Brain microvascular endothelial cell (primary cell): ENCODE measurements around the gene SNX13.

Source experiments
- DNase-seq: peaks from one replicate; pipeline ENCODE4 v3.0.0-alpha.2; 2020
- H3K27ac ChIP-seq: fragments of 250-450 bp; sonication (Bioruptor Pico); 2 replicates; pipeline ENCODE4 v1.5.1; 2020; ENCODE audit warnings: mild to moderate bottlenecking, moderate library complexity
- H3K27me3 ChIP-seq: fragments of 250-450 bp; sonication (Bioruptor Pico); replicated peaks from 2 replicates; pipeline ENCODE4 v1.5.1; 2020; ENCODE audit warnings: mild to moderate bottlenecking
- H3K36me3 ChIP-seq: fragments of 250-450 bp; sonication (Bioruptor Pico); replicated peaks from 2 replicates; pipeline ENCODE4 v1.5.1; 2020; ENCODE audit warnings: mild to moderate bottlenecking
- H3K4me3 ChIP-seq: 2 replicates; pipeline ENCODE4 v1.5.1; 2011; ENCODE audit warnings: low read depth, mild to moderate bottlenecking, control low read depth, low read length, moderate library complexity
- in situ Hi-C: cut with HindIII; loops from 2 replicates; pipeline ENCODE4 v1.10.0; 2017; ENCODE audit warnings: low sequenced_read_pairs, low pct_ligation_motif_present
- TF ChIP-seq, protein P1 (sequence below): IDR thresholded peaks from 2 replicates; pipeline ENCODE4 v1.5.1; 2011; ENCODE audit warnings: low read depth, mild to moderate bottlenecking, moderate library complexity, low read length, control low read depth, inconsistent platforms; ENCODE audit errors: missing control alignments

SNX13 gene

DNA sequence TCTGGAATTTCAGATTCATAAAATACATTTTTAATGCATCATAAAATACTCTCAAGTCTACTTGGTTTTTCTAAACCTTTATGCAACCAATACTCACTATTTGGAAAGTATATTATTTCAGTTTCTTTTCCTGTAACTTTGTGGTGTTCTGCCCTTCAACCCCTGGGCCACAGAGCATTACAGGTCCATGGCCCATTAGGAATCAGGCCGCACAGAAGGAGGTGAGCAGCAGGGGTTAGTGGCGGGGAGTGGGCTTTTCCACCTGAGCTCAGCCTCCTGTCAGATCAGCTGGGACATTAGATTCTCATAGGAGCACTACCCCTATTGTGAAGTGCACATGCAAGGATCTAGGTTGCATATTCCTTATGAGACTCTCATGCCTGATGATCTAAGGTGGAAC is 9.7 kb downstream of the SNX13 start:
- Histone ChIP-seq H3K27me3 (no peaks in the 10 kb centered on the region), H3K27ac (no peak overlapping the region), H3K4me3 (no peak overlapping the region), H3K36me3 (no peaks in the 10 kb centered on the region)
- no peak for DNase-seq
- in situ Hi-C loops, result no loop called here
- TF ChIP-seq, protein P1, sequence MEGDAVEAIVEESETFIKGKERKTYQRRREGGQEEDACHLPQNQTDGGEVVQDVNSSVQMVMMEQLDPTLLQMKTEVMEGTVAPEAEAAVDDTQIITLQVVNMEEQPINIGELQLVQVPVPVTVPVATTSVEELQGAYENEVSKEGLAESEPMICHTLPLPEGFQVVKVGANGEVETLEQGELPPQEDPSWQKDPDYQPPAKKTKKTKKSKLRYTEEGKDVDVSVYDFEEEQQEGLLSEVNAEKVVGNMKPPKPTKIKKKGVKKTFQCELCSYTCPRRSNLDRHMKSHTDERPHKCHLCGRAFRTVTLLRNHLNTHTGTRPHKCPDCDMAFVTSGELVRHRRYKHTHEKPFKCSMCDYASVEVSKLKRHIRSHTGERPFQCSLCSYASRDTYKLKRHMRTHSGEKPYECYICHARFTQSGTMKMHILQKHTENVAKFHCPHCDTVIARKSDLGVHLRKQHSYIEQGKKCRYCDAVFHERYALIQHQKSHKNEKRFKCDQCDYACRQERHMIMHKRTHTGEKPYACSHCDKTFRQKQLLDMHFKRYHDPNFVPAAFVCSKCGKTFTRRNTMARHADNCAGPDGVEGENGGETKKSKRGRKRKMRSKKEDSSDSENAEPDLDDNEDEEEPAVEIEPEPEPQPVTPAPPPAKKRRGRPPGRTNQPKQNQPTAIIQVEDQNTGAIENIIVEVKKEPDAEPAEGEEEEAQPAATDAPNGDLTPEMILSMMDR, result no peak

DNA sequence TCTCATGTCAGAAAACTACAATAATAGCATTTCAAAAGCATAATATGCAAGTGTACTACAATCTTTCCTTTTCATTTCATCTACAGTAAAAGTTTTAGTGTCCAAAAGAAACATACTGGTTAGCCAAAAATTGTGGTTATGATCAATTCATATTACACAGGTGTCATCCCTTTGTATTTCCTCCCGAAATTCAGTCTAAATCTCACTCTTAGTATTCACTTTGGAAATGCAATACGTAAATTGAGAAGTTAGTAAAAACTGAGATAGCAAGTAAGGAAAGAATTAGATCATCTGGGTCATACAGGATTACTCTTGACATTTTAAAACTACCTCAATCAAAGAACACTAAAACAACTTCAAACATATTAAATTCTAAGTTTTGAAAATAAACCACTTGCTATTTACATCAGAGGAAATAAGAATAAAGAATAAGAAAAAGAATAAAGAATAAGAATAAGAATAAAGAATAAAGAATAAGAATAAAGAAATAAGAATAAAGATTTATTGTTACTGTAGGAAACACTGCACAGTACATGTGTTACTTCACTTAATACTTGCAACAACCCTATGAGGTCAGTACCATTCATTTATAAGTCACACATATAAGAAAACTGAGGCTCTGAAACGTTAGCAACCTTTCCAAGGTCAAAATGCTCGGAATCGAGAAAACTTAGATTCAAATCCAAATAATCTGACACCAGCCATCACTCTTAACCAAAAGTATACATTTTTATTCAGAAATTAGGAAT is 10.5 kb downstream of the SNX13 start:
- Histone ChIP-seq H3K36me3 (no peaks in the 10 kb centered on the region), H3K27me3 (no peaks in the 10 kb centered on the region), H3K27ac (no peak overlapping the region), H3K4me3 (no peak overlapping the region)
- in situ Hi-C loops, result no loop called here
- TF ChIP-seq, protein P1, result no peak
- no peak for DNase-seq

DNA sequence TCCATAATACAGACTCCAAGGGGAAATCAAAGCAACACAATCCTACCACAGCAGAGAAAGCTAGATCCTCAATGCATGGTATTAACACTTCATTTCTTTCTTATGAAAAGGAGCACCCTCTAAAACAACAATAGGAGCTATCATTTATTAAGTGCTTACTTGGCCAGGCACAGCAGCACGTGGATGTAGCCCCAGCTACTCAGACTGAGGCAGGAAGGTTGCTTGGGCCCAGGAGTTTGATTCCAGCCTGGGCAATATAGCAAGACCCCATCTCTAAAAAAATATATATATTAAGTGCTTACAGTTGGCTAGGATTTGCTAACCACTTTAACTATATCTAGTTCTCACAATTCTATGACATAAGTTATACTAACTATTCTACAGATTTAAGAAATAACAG is 12.2 kb downstream of the SNX13 start:
- DNase-seq, result no peak
- in situ Hi-C loops, result no loop called here
- H3K4me3 ChIP-seq, result no peak overlapping the region
- H3K27me3 ChIP-seq, result no peaks in the 10 kb centered on the region
- TF ChIP-seq, protein P1, result no peak
- H3K36me3 ChIP-seq, result no peaks in the 10 kb centered on the region
- no peak overlapping the region for H3K27ac ChIP-seq

DNA sequence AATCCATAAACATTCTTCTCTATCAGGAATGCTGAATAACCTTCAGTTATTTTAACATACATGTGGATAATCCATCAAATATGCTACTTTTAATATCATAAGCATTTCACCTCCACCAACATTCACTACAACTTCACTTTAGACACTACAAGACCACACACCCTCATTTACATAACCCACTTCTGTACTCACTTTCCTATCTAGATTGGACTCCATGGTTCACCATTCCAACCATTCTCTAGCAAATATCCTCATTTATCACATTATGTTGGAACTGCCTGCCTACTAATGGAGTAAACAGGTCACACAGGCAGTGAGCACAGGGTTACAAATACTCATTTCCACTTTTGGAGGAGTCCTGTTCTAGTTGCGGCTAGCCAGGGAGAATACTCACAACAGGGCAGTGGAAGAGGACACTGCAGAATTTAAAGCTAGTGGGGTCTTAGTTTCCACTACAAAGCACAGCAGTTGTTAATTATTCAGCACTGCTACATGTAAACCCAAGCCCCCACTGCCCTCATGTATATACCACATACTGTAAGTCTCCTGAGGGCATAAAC is 18.4 kb downstream of the SNX13 start:
- in situ Hi-C loops, result no loop called here
- DNase-seq, result no peak
- Histone ChIP-seq H3K36me3 (no peaks in the 10 kb centered on the region), H3K27me3 (no peaks in the 10 kb centered on the region), H3K27ac (no peak overlapping the region), H3K4me3 (no peak overlapping the region)
- TF ChIP-seq, protein P1, result no peak

DNA sequence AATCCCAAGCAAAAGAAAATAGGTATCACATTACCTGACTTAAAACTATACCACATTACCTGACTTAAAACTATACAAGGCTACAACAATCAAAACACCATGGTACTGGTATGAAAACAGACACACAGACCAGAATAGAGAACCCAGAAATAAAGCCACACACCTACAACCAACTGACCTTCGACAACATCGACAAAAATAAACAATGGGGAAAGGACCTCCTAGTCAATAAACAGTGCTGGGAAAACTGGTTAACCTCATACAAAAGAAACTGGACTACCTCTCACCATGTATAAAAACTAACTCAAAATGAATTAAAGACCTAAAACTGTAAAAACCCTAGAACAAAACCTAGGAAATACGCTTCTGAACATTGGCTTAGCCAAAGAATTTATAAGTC is 22.5 kb downstream of the SNX13 start:
- DNase-seq, result no peak
- no peak overlapping the region for H3K4me3 ChIP-seq
- H3K27me3 ChIP-seq, result no peaks in the 10 kb centered on the region
- in situ Hi-C loops, result no loop called here
- TF ChIP-seq, protein P1, result no peak
- H3K27ac ChIP-seq, result no peak overlapping the region
- no peaks in the 10 kb centered on the region for H3K36me3 ChIP-seq

DNA sequence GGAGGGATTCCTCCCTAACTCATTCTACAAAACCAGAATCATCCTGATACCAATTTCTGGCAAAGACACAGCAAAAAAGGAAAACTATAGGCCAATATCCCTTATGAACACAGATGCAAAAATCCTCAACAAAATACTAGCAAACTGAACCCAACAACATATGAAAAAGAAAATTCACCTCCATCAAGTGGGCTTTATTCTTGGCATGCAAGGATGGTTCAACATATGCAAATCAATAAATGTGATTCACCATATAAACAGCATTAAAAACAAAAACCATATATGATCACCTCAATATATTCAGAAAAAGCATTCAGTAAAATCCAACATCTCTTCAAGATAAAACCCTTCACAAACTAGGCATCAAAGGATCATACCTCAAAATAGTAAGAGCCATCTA is 23.5 kb downstream of the SNX13 start:
- Histone ChIP-seq H3K27me3 (no peaks in the 10 kb centered on the region), H3K36me3 (no peaks in the 10 kb centered on the region), H3K4me3 (no peak overlapping the region), H3K27ac (no peak overlapping the region)
- TF ChIP-seq, protein P1, result no peak
- in situ Hi-C loops, result no loop called here
- DNase-seq, result no peak
